ENCODE data around the gene RIMBP2. TPM values are rescaled to one million over a fixed set of nuclear protein-coding genes. Genes with fewer than 3 reads are reported as not detected.

The RIMBP2 gene
- polyA plus RNA-seq, 1 donor (not counting 4 experiments of a cell fraction or from before 2014, with no cell fraction given) = 0.16 TPM

GRCh38 chr12:130374083-130374482 lies 342.0 kb downstream of the RIMBP2 start:
- H3K9ac ChIP-seq (ENCODE audit: control insufficient read depth, extremely low read depth, insufficient read depth, low read length) = no peak overlapping the region
- no peaks in the 10 kb centered on the region for H3K9me3 ChIP-seq (ENCODE audit: control insufficient read depth, low read depth, low read length)
- H3K9me1 ChIP-seq (ENCODE audit: control insufficient read depth, extremely low read depth, insufficient read depth, low read length) = no peaks in the 10 kb centered on the region
- H3K27ac ChIP-seq (ENCODE audit: control insufficient read depth, insufficient read depth, low read length) = no peak overlapping the region
- dilution Hi-C loops (cut with MboI; ENCODE audit: extremely low pct_ligation_motif_present, low sequenced_read_pairs) = no loop called here
- no peak for TF ChIP-seq EZH2 (IDR thresholded peaks at IDR 0.05; ENCODE audit: low read length)
- TF ChIP-seq CTCF (optimal IDR thresholded peaks at IDR 0.05 in 1 of 3, IDR thresholded peaks at IDR 0.05 in 1 of 3, conservative IDR thresholded peaks at IDR 0.05 in 1 of 3; ENCODE audit: extremely low read depth in 1 of 3, insufficient read depth in 2 of 3, low read length in 3 of 3) = no peak
- no peaks in the 10 kb centered on the region for H3K4me1 ChIP-seq (ENCODE audit: control insufficient read depth, extremely low read depth, insufficient read depth, low read length)
- no peaks in the 10 kb centered on the region for H3K36me3 ChIP-seq (ENCODE audit: control insufficient read depth in 2 of 2, extremely low read depth in 1 of 2, insufficient read depth in 2 of 2, low read length in 2 of 2)
- H3K4me3 ChIP-seq (ENCODE audit: control insufficient read depth in 2 of 3, extremely low read depth in 1 of 3, insufficient read depth in 2 of 3, low read depth in 1 of 3, low read length in 3 of 3) = no peak overlapping the region
- DNase-seq (ENCODE audit: low read depth, low spot score) (no peak), FAIRE-seq (no peak)
- no peak overlapping the region for H3K4me2 ChIP-seq (ENCODE audit: control insufficient read depth, extremely low read depth, insufficient read depth, low read depth, low read length)
- H3K79me2 ChIP-seq (ENCODE audit: control insufficient read depth, insufficient read depth, low read length) = no peaks in the 10 kb centered on the region
- peaks cover 8% of the 10 kb centered on the region for H3K27me3 ChIP-seq (ENCODE audit: control insufficient read depth, extremely low read depth, insufficient read depth, low read length)
- no peak overlapping the region for H2AFZ ChIP-seq (ENCODE audit: control insufficient read depth, low read length)
- no peaks in the 10 kb centered on the region for H4K20me1 ChIP-seq (ENCODE audit: control insufficient read depth, extremely low read depth, insufficient read depth, low read length)

- TF ChIP-seq EZH2 (IDR thresholded peaks at IDR 0.05; ENCODE audit: low read length) (no peak), CTCF (optimal IDR thresholded peaks at IDR 0.05 in 1 of 3, IDR thresholded peaks at IDR 0.05 in 1 of 3, conservative IDR thresholded peaks at IDR 0.05 in 1 of 3; ENCODE audit: extremely low read depth in 1 of 3, insufficient read depth in 2 of 3, low read length in 3 of 3) (no peak)
- no peak overlapping the region for H3K4me3 ChIP-seq (ENCODE audit: control insufficient read depth in 2 of 3, extremely low read depth in 1 of 3, insufficient read depth in 2 of 3, low read depth in 1 of 3, low read length in 3 of 3)
- H3K27ac ChIP-seq (ENCODE audit: control insufficient read depth, insufficient read depth, low read length) = no peak overlapping the region
- H3K9me3 ChIP-seq (ENCODE audit: control insufficient read depth, low read depth, low read length) = no peaks in the 10 kb centered on the region
- H2AFZ ChIP-seq (ENCODE audit: control insufficient read depth, low read length) = no peak overlapping the region
- H3K4me1 ChIP-seq (ENCODE audit: control insufficient read depth, extremely low read depth, insufficient read depth, low read length) = no peaks in the 10 kb centered on the region
- dilution Hi-C loops (cut with MboI; ENCODE audit: extremely low pct_ligation_motif_present, low sequenced_read_pairs) = no loop called here
- peaks cover 8% of the 10 kb centered on the region for H3K27me3 ChIP-seq (ENCODE audit: control insufficient read depth, extremely low read depth, insufficient read depth, low read length)
- no peaks in the 10 kb centered on the region for H3K79me2 ChIP-seq (ENCODE audit: control insufficient read depth, insufficient read depth, low read length)
- H3K9ac ChIP-seq (ENCODE audit: control insufficient read depth, extremely low read depth, insufficient read depth, low read length) = no peak overlapping the region
- no peaks in the 10 kb centered on the region for H3K9me1 ChIP-seq (ENCODE audit: control insufficient read depth, extremely low read depth, insufficient read depth, low read length)
- DNase-seq (ENCODE audit: low read depth, low spot score) (no peak), FAIRE-seq (no peak)
- no peak overlapping the region for H3K4me2 ChIP-seq (ENCODE audit: control insufficient read depth, extremely low read depth, insufficient read depth, low read depth, low read length)
- H3K36me3 ChIP-seq (ENCODE audit: control insufficient read depth in 2 of 2, extremely low read depth in 1 of 2, insufficient read depth in 2 of 2, low read length in 2 of 2) = no peaks in the 10 kb centered on the region
- H4K20me1 ChIP-seq (ENCODE audit: control insufficient read depth, extremely low read depth, insufficient read depth, low read length) = no peaks in the 10 kb centered on the region
Observed at GRCh38 chr12:130372936-130373335, 343.2 kb downstream of the RIMBP2 start.
